ENCODE results near the gene KRTAP27-1. TPM values are rescaled to one million over a fixed set of nuclear protein-coding genes. Genes with fewer than 3 reads are reported as not detected.

Gene KRTAP27-1
- total RNA-seq, 1 experiment from 2014 or later, result not detected

DNA sequence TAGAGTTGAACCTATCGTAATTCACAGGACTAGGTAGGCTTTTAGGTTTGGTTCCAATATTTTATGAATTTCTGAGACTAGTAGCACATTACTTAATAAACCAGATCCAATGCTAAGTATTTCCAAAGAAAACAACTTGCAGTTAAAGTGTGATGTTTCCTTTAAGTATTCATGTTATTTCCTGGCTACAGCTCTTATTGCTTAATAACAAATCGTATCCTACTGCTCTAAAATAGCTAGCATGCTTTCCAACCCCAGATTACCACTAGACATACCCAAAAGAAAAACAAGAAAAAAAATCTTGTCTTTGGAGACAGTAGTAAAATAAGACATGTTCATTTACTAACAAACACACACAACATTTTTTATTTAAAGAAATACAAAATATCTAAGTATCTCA, 898 bp downstream of the KRTAP27-1 start:
- peaks cover 2% of the 10 kb centered on the region for H3K27me3 ChIP-seq (replicated peaks; ENCODE audit: insufficient read depth, low read depth, low read length, poor library complexity)
- no peak overlapping the region for H3K27ac ChIP-seq (ENCODE audit: low read depth, low read length, poor library complexity, severe bottlenecking)
- H3K9me3 ChIP-seq (ENCODE audit: low read depth, low read length, poor library complexity, severe bottlenecking), result no peaks in the 10 kb centered on the region
- BruUV-seq (replicated peaks), result no TSS peak
- CTCF ChIA-PET, result no interaction called here
- POLR2A ChIA-PET (ENCODE audit: low non-redundant PET), result no interaction called here
- no peaks in the 10 kb centered on the region for H3K4me1 ChIP-seq (ENCODE audit: insufficient read depth, low read length, poor library complexity, severe bottlenecking)
- intact Hi-C loops (cut with micrococcal nuclease; ENCODE audit: unreplicated experiment), result no loop called here
- H3K36me3 ChIP-seq (ENCODE audit: insufficient read depth, low read length, poor library complexity, severe bottlenecking), result no peaks in the 10 kb centered on the region
- DNase-seq (ENCODE audit: low spot score), result no peak
- TF ChIP-seq CTCF (conservative IDR thresholded peaks at IDR 0.05; ENCODE audit: low read depth, low read length) (no peak), EZH2 (IDR thresholded peaks at IDR 0.05; ENCODE audit: borderline replicate concordance, low read depth, low read length, poor library complexity, severe bottlenecking) (no peak)
- no peak overlapping the region for H3K4me3 ChIP-seq (ENCODE audit: low read depth, low read length, poor library complexity, severe bottlenecking)

DNA sequence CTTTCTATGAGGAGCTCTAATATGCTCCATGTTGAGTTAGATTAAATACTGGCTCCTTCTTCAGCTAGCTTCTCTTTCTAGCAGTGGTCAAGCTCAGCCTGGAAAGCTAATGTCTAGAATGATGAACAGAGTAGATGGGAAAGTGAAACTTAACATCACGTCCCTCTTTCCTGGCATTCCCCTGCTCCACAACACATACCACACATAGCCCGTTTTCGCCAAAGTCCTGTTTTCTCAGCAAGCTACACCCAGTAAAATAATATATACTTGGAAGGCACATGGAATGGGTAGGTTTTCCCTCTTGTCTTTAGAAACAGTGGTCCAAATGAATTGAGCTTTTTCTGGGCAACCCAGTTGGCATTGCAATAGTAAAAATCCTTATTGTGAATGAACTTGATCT, 3.8 kb downstream of the KRTAP27-1 start:
- ChIA-PET CTCF (interaction anchor here (0.6 kb wide), 1 partner anchor 866 kb away, joined by 4 read pairs; no protein-coding TSS in a partner anchor), POLR2A (ENCODE audit: low non-redundant PET) (interaction anchor here (0.6 kb wide), 1 partner anchor 84 kb away, joined by 3 read pairs; no protein-coding TSS in a partner anchor)
- no peaks in the 10 kb centered on the region for H3K36me3 ChIP-seq (ENCODE audit: insufficient read depth, low read length, poor library complexity, severe bottlenecking)
- DNase-seq (ENCODE audit: low spot score), result no peak
- intact Hi-C loops (cut with micrococcal nuclease; ENCODE audit: unreplicated experiment), result no loop called here
- H3K9me3 ChIP-seq (ENCODE audit: low read depth, low read length, poor library complexity, severe bottlenecking), result no peaks in the 10 kb centered on the region
- BruUV-seq (replicated peaks), result no TSS peak
- no peak overlapping the region for H3K4me3 ChIP-seq (ENCODE audit: low read depth, low read length, poor library complexity, severe bottlenecking)
- no peak for TF ChIP-seq EZH2 (IDR thresholded peaks at IDR 0.05; ENCODE audit: borderline replicate concordance, low read depth, low read length, poor library complexity, severe bottlenecking)
- no peak for TF ChIP-seq CTCF (conservative IDR thresholded peaks at IDR 0.05; ENCODE audit: low read depth, low read length)
- H3K27ac ChIP-seq (ENCODE audit: low read depth, low read length, poor library complexity, severe bottlenecking), result no peak overlapping the region
- H3K4me1 ChIP-seq (ENCODE audit: insufficient read depth, low read length, poor library complexity, severe bottlenecking), result no peaks in the 10 kb centered on the region
- peaks cover 3% of the 10 kb centered on the region for H3K27me3 ChIP-seq (replicated peaks; ENCODE audit: insufficient read depth, low read depth, low read length, poor library complexity)

DNA sequence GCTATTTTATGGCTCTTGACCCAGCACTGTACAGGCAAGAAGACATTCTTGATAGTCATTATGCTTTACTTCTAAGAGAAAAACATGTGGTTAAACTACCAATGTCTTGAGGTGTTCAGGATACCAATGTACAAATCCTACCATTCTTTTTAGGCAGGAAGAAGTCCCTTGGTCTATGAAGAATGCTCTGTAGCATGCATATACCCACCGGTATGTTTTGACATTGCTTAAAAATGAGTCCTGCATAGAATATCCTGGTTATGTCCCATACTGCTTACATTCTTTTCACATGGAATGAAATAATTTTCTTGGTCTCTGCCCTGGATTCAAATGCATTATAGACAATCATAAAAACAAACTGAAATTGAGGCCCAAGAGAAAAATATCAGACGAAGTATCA, 4.8 kb downstream of the KRTAP27-1 start:
- no peak overlapping the region for H3K4me3 ChIP-seq (ENCODE audit: low read depth, low read length, poor library complexity, severe bottlenecking)
- DNase-seq (ENCODE audit: low spot score), result no peak
- H3K36me3 ChIP-seq (ENCODE audit: insufficient read depth, low read length, poor library complexity, severe bottlenecking), result no peaks in the 10 kb centered on the region
- intact Hi-C loops (cut with micrococcal nuclease; ENCODE audit: unreplicated experiment), result no loop called here
- no peaks in the 10 kb centered on the region for H3K4me1 ChIP-seq (ENCODE audit: insufficient read depth, low read length, poor library complexity, severe bottlenecking)
- peaks cover 3% of the 10 kb centered on the region for H3K27me3 ChIP-seq (replicated peaks; ENCODE audit: insufficient read depth, low read depth, low read length, poor library complexity)
- ChIA-PET CTCF (no interaction called here), POLR2A (ENCODE audit: low non-redundant PET) (no interaction called here)
- TF ChIP-seq CTCF (conservative IDR thresholded peaks at IDR 0.05; ENCODE audit: low read depth, low read length) (no peak), EZH2 (IDR thresholded peaks at IDR 0.05; ENCODE audit: borderline replicate concordance, low read depth, low read length, poor library complexity, severe bottlenecking) (no peak)
- no TSS peak for BruUV-seq (replicated peaks)
- no peaks in the 10 kb centered on the region for H3K9me3 ChIP-seq (ENCODE audit: low read depth, low read length, poor library complexity, severe bottlenecking)
- H3K27ac ChIP-seq (ENCODE audit: low read depth, low read length, poor library complexity, severe bottlenecking), result no peak overlapping the region
